MCF 10A (cell line): ENCODE data around the gene LPIN1. TPM values are rescaled to one million over a fixed set of nuclear protein-coding genes. Genes with fewer than 3 reads are reported as not detected.

Source experiments
- BruUV-seq: library from RNA; stranded (reverse); fragments of 400-500 nt; replicated peaks from 2 replicates; lab custom pipeline; 2021; lab: Mats Ljungman, UMichigan
- CTCF ChIA-PET: fragments of 300-600 bp; sonication (Branson Sonifier 250); formaldehyde crosslinking; extraction: SDS; loops from one replicate; lab custom pipeline; 2021; ENCODE audit warnings: antibody characterized with exemption, inconsistent platforms; lab: Yijun Ruan, JAX
- POLR2A ChIA-PET: fragments of 300-600, 350-650 bp; sonication (Branson Sonifier 250); formaldehyde crosslinking; extraction: SDS; loops from one replicate; lab custom pipeline; 2020; ENCODE audit warnings: antibody characterized with exemption, inconsistent platforms; lab: Yijun Ruan, JAX
- DNase-seq: peaks from one replicate; pipeline ENCODE4 v3.0.0-alpha.2; 2018; ENCODE audit not compliant: unreplicated experiment
- H3K27ac Mint-ChIP-seq: one replicate; pipeline ENCODE4 v1.8.0; 2022; ENCODE audit warnings: mild to moderate bottlenecking, low read depth, mixed read lengths; ENCODE audit not compliant: unreplicated experiment
- H3K27me3 Mint-ChIP-seq: one replicate; pipeline ENCODE4 v1.8.0; 2022; ENCODE audit warnings: mixed read lengths; ENCODE audit not compliant: insufficient read depth, unreplicated experiment
- H3K36me3 Mint-ChIP-seq: one replicate; pipeline ENCODE4 v1.8.0; 2022; ENCODE audit warnings: mild to moderate bottlenecking, moderate library complexity, mixed read lengths; ENCODE audit not compliant: insufficient read depth, unreplicated experiment
- H3K4me1 Mint-ChIP-seq: one replicate; pipeline ENCODE4 v1.8.0; 2022; ENCODE audit warnings: mixed read lengths; ENCODE audit not compliant: insufficient read depth, unreplicated experiment
- H3K4me3 Mint-ChIP-seq: one replicate; pipeline ENCODE4 v1.8.0; 2022; ENCODE audit warnings: mild to moderate bottlenecking, moderate library complexity, mixed read lengths; ENCODE audit not compliant: unreplicated experiment
- H3K9me3 Mint-ChIP-seq: one replicate; pipeline ENCODE4 v1.8.0; 2022; ENCODE audit warnings: mixed read lengths; ENCODE audit not compliant: unreplicated experiment
- CTCF ChIP-seq: fragments of 200-600 bp; IDR thresholded peaks from one replicate; pipeline ENCODE4 v1.8.0; 2022; ENCODE audit warnings: antibody characterized with exemption, mild to moderate bottlenecking; ENCODE audit not compliant: unreplicated experiment
- intact Hi-C: fragments of 100-400 bp; cut with micrococcal nuclease; formaldehyde crosslinking; loops from 2 replicates; pipeline ENCODE4 v1.14.1; 2022
- total RNA-seq: library from RNA; stranded (reverse); gene quantifications from 2 replicates; pipeline ENCODE4 v1.2.3, GENCODE V29; 2022

The LPIN1 gene
- total RNA-seq, 1 experiment from 2014 or later: 65.7 TPM

- Mint-ChIP-seq H3K9me3 (no peaks in the 10 kb centered on the region), H3K36me3 (peaks cover 100% of the 10 kb centered on the region), H3K27me3 (no peaks in the 10 kb centered on the region), H3K4me1 (no peaks in the 10 kb centered on the region), H3K4me3 (no peak overlapping the region), H3K27ac (no peak overlapping the region)
- intact Hi-C loops: no loop called here
- ChIA-PET POLR2A (interaction anchor here (1.3 kb wide), 1 partner anchor 12 kb away, joined by 3 read pairs; no protein-coding TSS in a partner anchor), CTCF (interaction anchor here (0.7 to 1.9 kb wide), 5 partner anchors 9 to 529 kb away, joined by 3 to 8 read pairs (median 4); no protein-coding TSS in a partner anchor)
- no peak for TF ChIP-seq CTCF
- no peak for DNase-seq
- BruUV-seq: no TSS peak
These were observed 24.2 kb downstream of the LPIN1 start for GRCh38 chr2:11770531-11771188.

- intact Hi-C loops: no loop called here
- no peak for DNase-seq
- TF ChIP-seq CTCF: no peak
- BruUV-seq: no TSS peak
- Mint-ChIP-seq H3K4me3 (no peak overlapping the region), H3K4me1 (no peaks in the 10 kb centered on the region), H3K27ac (no peak overlapping the region), H3K36me3 (peaks cover 100% of the 10 kb centered on the region), H3K27me3 (no peaks in the 10 kb centered on the region), H3K9me3 (no peaks in the 10 kb centered on the region)
- POLR2A ChIA-PET: no interaction called here
- CTCF ChIA-PET: interaction anchor here (0.6 to 1.2 kb wide), 5 partner anchors 7 to 82 kb away, joined by 3 to 7 read pairs (median 4); no protein-coding TSS in a partner anchor
These were observed 25.7 kb downstream of the LPIN1 start for GRCh38 chr2:11771971-11772615.

- TF ChIP-seq CTCF: no peak
- Mint-ChIP-seq H3K27ac (no peak overlapping the region), H3K27me3 (no peaks in the 10 kb centered on the region), H3K4me3 (no peak overlapping the region), H3K4me1 (peaks cover under 1% of the 10 kb centered on the region), H3K36me3 (peaks cover 100% of the 10 kb centered on the region), H3K9me3 (no peaks in the 10 kb centered on the region)
- POLR2A ChIA-PET: interaction anchor here (0.6 to 2.2 kb wide), 3 partner anchors 15 to 66 kb away, joined by 3 to 10 read pairs (median 3); no protein-coding TSS in a partner anchor
- no TSS peak for BruUV-seq
- intact Hi-C loops: no loop called here
- CTCF ChIA-PET: interaction anchor here (1.8 to 2.3 kb wide), 2 partner anchors 18 to 80 kb away, joined by 4 to 20 read pairs; no protein-coding TSS in a partner anchor
- no peak for DNase-seq
These were observed 26.7 kb downstream of the LPIN1 start for GRCh38 chr2:11773111-11773510.
